Endothelial cell of umbilical vein (primary cell): ENCODE results near the gene CCDC40. TPM values are rescaled to one million over a fixed set of nuclear protein-coding genes. Genes with fewer than 3 reads are reported as not detected.

ENCODE experiments used
- BruUV-seq: library from RNA; stranded (reverse); fragments of 400-500 nt; replicated peaks from 2 replicates; lab custom pipeline; 2021; lab: Mats Ljungman, UMichigan
- CTCF ChIA-PET: fragments of 300-600, 350-600 bp; sonication (Branson Sonifier 250); formaldehyde crosslinking; loops from one replicate; lab custom pipeline; 2021; ENCODE audit warnings: antibody characterized with exemption, inconsistent platforms; lab: Charles Lee
- POLR2A ChIA-PET: fragments of 300-600, 350-600 bp; sonication (Branson Sonifier 250); formaldehyde crosslinking; loops from one replicate; lab custom pipeline; 2021; ENCODE audit warnings: antibody characterized with exemption, inconsistent platforms; lab: Charles Lee
- DNase-seq: peaks from one replicate; pipeline ENCODE4 v3.0.0-alpha.2; 2011; ENCODE audit warnings: low read depth, low spot score
- FAIRE-seq: peaks from 2 replicates; lab custom pipeline; 2011; peaks lifted over from hg19 to GRCh38; lab: Jason Lieb, UNC
- H2AFZ ChIP-seq: 2 replicates; pipeline ENCODE4 v1.6.0; 2012; ENCODE audit warnings: low read depth, low read length, control low read depth, inconsistent platforms
- H3K27ac ChIP-seq: 2 replicates; pipeline ENCODE4 v1.5.1; 2011; ENCODE audit warnings: low read depth, mild to moderate bottlenecking, control low read depth, low read length, moderate library complexity; ENCODE audit not compliant: insufficient read depth
- H3K27me3 ChIP-seq, 2 experiments: 2 replicates each; pipeline versions ENCODE4 v1.6.0 to v1.6.1; 2011; ENCODE audit warnings: low read length in 2 of 2, mixed read lengths in 1 of 2; ENCODE audit not compliant: control insufficient read depth in 2 of 2, insufficient read depth in 2 of 2
- H3K36me3 ChIP-seq, 2 experiments: 2 replicates in 1 of 2; 3 replicates in 1 of 2; pipeline ENCODE4 v1.5.1; 2011; ENCODE audit warnings: low read length in 2 of 2, mild to moderate bottlenecking in 1 of 2, moderate library complexity in 1 of 2; ENCODE audit not compliant: control insufficient read depth in 2 of 2, insufficient read depth in 2 of 2; ENCODE audit errors: extremely low read depth in 1 of 2
- H3K4me1 ChIP-seq: 3 replicates; pipeline ENCODE4 v1.5.1; 2011; ENCODE audit warnings: mild to moderate bottlenecking, low read length; ENCODE audit not compliant: control insufficient read depth, insufficient read depth; ENCODE audit errors: extremely low read depth
- H3K4me2 ChIP-seq: 2 replicates; pipeline ENCODE4 v1.6.1; 2011; ENCODE audit warnings: low read length, control low read depth, mixed read lengths; ENCODE audit not compliant: insufficient read depth
- H3K4me3 ChIP-seq, 3 experiments: fragments of 200-600 bp in 1 of 3; sonication (generic), shearing (Covaris generic) in 1 of 3; replicated peaks in 1 of 3; 2 replicates each; pipeline ENCODE4 v1.5.1; 2011 to 2016; ENCODE audit warnings: control low read depth in 3 of 3, low read length in 3 of 3, mild to moderate bottlenecking in 2 of 3, inconsistent platforms in 1 of 3, low read depth in 1 of 3, moderate library complexity in 1 of 3; ENCODE audit not compliant: insufficient read depth in 1 of 3
- H3K79me2 ChIP-seq: 2 replicates; pipeline ENCODE4 v1.6.0; 2012; ENCODE audit warnings: low read length, inconsistent platforms; ENCODE audit not compliant: control insufficient read depth, insufficient read depth
- H3K9ac ChIP-seq: replicated peaks from 2 replicates; pipeline ENCODE3; 2011; ENCODE audit warnings: low read length, control low read depth; ENCODE audit not compliant: insufficient read depth; ENCODE audit errors: extremely low read depth
- H3K9me1 ChIP-seq: replicated peaks from 3 replicates; pipeline ENCODE4 v1.6.0; 2011; ENCODE audit warnings: mild to moderate bottlenecking, low read length; ENCODE audit not compliant: control insufficient read depth, insufficient read depth; ENCODE audit errors: extremely low read depth
- H3K9me3 ChIP-seq: replicated peaks from 2 replicates; pipeline ENCODE4 v1.5.1; 2012; ENCODE audit warnings: low read length, inconsistent platforms; ENCODE audit not compliant: control insufficient read depth, insufficient read depth
- H4K20me1 ChIP-seq: replicated peaks from 2 replicates; pipeline ENCODE3; 2011; ENCODE audit warnings: mild to moderate bottlenecking, low read length; ENCODE audit not compliant: control insufficient read depth, insufficient read depth; ENCODE audit errors: extremely low read depth
- EZH2 ChIP-seq: IDR thresholded peaks from 2 replicates; pipeline ENCODE4 v1.6.1; 2012; ENCODE audit warnings: borderline replicate concordance, low read depth, mild to moderate bottlenecking, moderate library complexity, low read length, inconsistent platforms; ENCODE audit not compliant: severe bottlenecking
- FOS ChIP-seq: IDR thresholded peaks from 2 replicates; pipeline ENCODE4 v1.6.1; 2011; ENCODE audit warnings: mild to moderate bottlenecking, low read length, moderate library complexity, borderline replicate concordance; ENCODE audit not compliant: insufficient read depth
- GATA2 ChIP-seq: IDR thresholded peaks from 2 replicates; pipeline ENCODE4 v1.7.0; 2011; ENCODE audit warnings: low read depth, mild to moderate bottlenecking, moderate library complexity, mixed read lengths, low read length; ENCODE audit not compliant: insufficient read length, insufficient read depth
- JUN ChIP-seq: IDR thresholded peaks from 2 replicates; pipeline ENCODE4 v1.6.1; 2011; ENCODE audit warnings: borderline replicate concordance, low read depth; ENCODE audit not compliant: insufficient read length, insufficient read depth
- MYC ChIP-seq: IDR thresholded peaks from one replicate; pipeline ENCODE4 v1.6.1; 2011; ENCODE audit warnings: mild to moderate bottlenecking, low read depth, low read length
- POLR2A ChIP-seq: IDR thresholded peaks from 2 replicates; pipeline ENCODE4 v1.6.1; 2012; ENCODE audit warnings: low read depth, mild to moderate bottlenecking, control low read depth, low read length
- POLR2AphosphoS5 ChIP-seq: IDR thresholded peaks from 2 replicates; pipeline ENCODE4 v1.6.1; 2012; ENCODE audit warnings: low read depth, mild to moderate bottlenecking, control low read depth, low read length, moderate library complexity; ENCODE audit not compliant: insufficient read depth
- dilution Hi-C: fragments of 300-500 bp; cut with MboI; formaldehyde crosslinking; loops from one replicate; pipeline ENCODE4 v1.15.0; 2019; ENCODE audit warnings: low sequenced_read_pairs; ENCODE audit not compliant: extremely low pct_ligation_motif_present
- intact Hi-C: fragments of 100-400 bp; cut with micrococcal nuclease; formaldehyde crosslinking; loops from one replicate; pipeline ENCODE4 v1.10.0; 2022
- polyA plus RNA-seq, 4 experiments: library from polyadenylated mRNA; depleted of rRNA in 3 of 4; stranded (reverse) in 3 of 4; unstranded in 1 of 4; fragments of >200 nt; gene quantifications; 2 replicates each; pipeline versions ENCODE4 v1.2.1 to v1.2.3, GENCODE V29; 2011 to 2012; ENCODE audit warnings: missing spikeins in 1 of 4
- total RNA-seq: library from RNA; stranded (reverse); gene quantifications from 2 replicates; pipeline ENCODE4 v1.2.3, GENCODE V29; 2021
- TF ChIP-seq, protein P1 (sequence below), 2 donors: IDR thresholded peaks; 1 replicate in 1 of 2; 2 replicates in 1 of 2; pipeline ENCODE4 v1.5.1; 2011; ENCODE audit warnings: low read length in 2 of 2, mild to moderate bottlenecking in 2 of 2, moderate library complexity in 2 of 2, control low read depth in 1 of 2, inconsistent platforms in 1 of 2, low read depth in 1 of 2; ENCODE audit not compliant: insufficient read depth in 1 of 2; ENCODE audit errors: extremely low read depth in 1 of 2
- TF ChIP-seq, protein P2 (sequence below): IDR thresholded peaks from 2 replicates; pipeline ENCODE4 v1.6.1; 2011; ENCODE audit not compliant: insufficient read depth, insufficient read length

CCDC40 gene
- total and polyA plus RNA-seq, 2 donors (not counting 3 experiments of a cell fraction or from before 2014, with no cell fraction given) = 1.4 to 5.5 TPM

DNA sequence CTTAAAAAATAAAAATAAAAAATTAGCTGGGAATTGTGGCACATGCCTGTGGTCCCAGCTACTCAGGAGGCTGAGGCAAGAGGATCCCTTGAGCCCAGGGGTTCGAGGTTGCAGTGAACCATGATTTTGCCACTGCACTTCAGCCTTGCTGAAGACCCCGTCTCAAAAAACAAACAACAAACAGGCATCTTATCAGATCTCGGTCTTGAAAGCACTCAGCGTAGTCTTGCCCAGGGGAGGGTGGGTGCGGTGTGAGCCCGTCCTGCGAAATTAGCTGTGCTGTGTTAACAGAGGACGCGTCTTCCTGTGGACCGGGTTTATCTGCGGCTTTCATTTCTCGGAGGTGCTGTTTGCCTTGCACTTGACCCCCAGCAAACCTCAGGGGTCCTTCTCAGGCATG is 70.3 kb downstream of the CCDC40 start:
- Histone ChIP-seq H3K36me3 (no peaks in the 10 kb centered on the region), H3K9ac (no peak overlapping the region), H4K20me1 (no peaks in the 10 kb centered on the region), H3K9me1 (no peaks in the 10 kb centered on the region), H3K4me2 (no peak overlapping the region), H2AFZ (no peak overlapping the region), H3K4me3 (no peak overlapping the region), H3K27ac (no peak overlapping the region), H3K79me2 (no peaks in the 10 kb centered on the region), H3K9me3 (no peaks in the 10 kb centered on the region), H3K27me3 (no peaks in the 10 kb centered on the region), H3K4me1 (peaks cover 5% of the 10 kb centered on the region)
- BruUV-seq = no TSS peak
- no peak for FAIRE-seq
- intact Hi-C loops (loop anchor here (10.0 kb wide), 1 partner anchor 258 kb away; no protein-coding TSS in a partner anchor), dilution Hi-C loops (no loop called here)
- DNase-seq = no peak
- TF ChIP-seq MYC = no peak
- no peak for TF ChIP-seq FOS
- no peak for TF ChIP-seq POLR2AphosphoS5
- TF ChIP-seq, protein P1, sequence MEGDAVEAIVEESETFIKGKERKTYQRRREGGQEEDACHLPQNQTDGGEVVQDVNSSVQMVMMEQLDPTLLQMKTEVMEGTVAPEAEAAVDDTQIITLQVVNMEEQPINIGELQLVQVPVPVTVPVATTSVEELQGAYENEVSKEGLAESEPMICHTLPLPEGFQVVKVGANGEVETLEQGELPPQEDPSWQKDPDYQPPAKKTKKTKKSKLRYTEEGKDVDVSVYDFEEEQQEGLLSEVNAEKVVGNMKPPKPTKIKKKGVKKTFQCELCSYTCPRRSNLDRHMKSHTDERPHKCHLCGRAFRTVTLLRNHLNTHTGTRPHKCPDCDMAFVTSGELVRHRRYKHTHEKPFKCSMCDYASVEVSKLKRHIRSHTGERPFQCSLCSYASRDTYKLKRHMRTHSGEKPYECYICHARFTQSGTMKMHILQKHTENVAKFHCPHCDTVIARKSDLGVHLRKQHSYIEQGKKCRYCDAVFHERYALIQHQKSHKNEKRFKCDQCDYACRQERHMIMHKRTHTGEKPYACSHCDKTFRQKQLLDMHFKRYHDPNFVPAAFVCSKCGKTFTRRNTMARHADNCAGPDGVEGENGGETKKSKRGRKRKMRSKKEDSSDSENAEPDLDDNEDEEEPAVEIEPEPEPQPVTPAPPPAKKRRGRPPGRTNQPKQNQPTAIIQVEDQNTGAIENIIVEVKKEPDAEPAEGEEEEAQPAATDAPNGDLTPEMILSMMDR (IDR thresholded peaks at IDR 0.05; ENCODE audit: extremely low read depth in 1 of 2, insufficient read depth in 1 of 2, low read depth in 1 of 2, low read length in 2 of 2) = no peak
- no peak for TF ChIP-seq POLR2A
- TF ChIP-seq, protein P2, sequence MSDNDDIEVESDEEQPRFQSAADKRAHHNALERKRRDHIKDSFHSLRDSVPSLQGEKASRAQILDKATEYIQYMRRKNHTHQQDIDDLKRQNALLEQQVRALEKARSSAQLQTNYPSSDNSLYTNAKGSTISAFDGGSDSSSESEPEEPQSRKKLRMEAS = no peak
- TF ChIP-seq EZH2 = no peak
- TF ChIP-seq JUN = no peak
- no peak for TF ChIP-seq GATA2
- POLR2A ChIA-PET = no interaction called here
- CTCF ChIA-PET = interaction anchor here (1.5 kb wide), 1 partner anchor 17 kb away, joined by 4 read pairs; no protein-coding TSS in a partner anchor
